ENCODE results near the gene CES5A.

DNA sequence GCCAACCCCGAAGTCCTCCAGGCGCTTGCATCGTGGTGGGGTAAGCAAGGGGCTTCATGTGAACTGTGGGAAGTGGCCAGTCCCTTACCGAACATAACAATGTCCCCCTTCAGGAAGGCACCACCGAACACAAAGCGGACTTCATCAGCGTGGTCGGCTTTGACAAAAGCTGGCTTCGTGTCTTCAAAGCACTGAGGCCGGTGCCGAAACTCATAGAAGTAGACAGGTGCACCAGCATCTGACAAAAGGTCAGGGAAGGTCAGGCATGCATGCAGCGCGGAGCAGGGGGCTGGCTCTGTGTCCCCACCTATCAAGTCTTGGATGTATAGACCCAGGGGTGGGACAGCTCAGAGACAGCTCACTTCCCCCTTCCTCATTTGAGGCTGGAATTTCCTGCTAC is 25.6 kb downstream of the CES5A start:
- no peak for TF ChIP-seq CTCF (conservative IDR thresholded peaks at IDR 0.05)
- no peak for TF ChIP-seq ZFX (IDR thresholded peaks at IDR 0.05)

Data from C4-2B (cell line).